HG02642 (cell line): ENCODE data around the gene OSTN.

Experiments
- ATAC-seq: cut with Tn5 transposase; IDR thresholded peaks from one replicate; pipeline ENCODE4 v1.9.1; 2021; ENCODE audit warnings: mild to moderate bottlenecking; ENCODE audit not compliant: unreplicated experiment, poor library complexity

Gene OSTN

DNA sequence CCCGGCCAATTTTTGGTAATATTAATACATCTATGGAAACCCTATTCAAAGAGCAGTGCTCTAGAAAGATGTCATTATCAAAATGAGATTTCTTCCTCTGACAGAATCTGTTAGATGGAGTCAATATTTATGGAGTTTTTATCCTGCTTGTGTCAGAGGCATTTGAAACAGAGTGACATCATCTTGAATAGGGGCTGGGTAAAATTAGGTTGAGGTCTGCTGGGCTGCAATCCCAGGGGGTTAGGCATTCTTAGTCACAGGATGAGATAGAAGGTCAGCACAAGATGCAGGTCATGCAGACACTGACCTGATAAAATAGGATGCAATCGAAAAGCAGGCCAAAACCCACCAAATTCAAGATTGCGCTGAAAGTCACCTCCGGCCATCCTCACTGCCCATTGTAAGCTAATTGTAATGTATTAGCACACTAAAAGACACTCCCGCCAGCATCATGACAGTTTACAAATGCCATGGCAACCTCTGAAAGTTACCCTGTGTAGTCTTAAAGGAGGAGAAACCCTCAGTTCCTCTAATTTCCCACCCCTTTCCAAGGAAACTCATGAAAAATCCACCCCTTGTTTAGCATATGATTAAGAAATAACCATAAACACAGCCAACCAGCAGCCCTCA lies 102.9 kb downstream of the OSTN start:
- no peak for ATAC-seq

DNA sequence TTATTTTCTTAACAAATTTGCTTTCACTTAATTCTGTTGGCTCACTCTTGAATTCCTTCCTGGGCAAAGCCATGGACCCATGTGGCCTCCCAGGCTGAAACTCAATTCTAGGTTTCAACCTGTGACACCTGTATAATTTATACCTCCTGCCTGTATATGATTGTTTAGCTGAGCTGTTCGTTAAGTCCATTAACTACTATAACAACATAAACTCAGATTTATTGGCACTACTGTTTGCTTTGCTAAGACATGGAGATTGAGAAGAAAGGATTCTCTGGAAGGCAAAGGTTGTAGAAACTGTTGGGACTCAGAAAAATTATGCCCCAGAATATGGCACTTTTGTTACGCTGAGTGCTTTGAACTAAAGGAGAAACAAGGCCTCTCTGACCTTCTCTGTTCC lies 103.4 kb downstream of the OSTN start:
- no peak for ATAC-seq

DNA sequence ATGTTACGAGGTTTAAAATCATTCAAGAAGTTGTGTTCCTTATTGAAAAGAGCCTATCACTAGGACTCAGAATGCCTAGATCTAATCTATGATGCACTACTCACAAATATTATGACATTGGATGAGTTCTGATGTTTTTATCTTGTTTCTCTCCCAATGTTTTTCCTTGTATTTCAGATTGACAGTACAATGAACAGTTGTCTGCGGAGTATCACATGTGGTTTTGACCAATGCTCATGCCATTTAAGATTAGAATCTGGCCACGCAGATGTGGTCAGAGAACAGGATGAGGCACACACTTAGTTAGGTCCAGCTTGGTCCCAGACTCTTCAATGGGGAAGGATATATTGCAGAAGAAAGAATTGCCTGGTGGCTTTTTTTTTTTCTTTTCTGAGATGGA lies 104.6 kb downstream of the OSTN start:
- no peak for ATAC-seq

DNA sequence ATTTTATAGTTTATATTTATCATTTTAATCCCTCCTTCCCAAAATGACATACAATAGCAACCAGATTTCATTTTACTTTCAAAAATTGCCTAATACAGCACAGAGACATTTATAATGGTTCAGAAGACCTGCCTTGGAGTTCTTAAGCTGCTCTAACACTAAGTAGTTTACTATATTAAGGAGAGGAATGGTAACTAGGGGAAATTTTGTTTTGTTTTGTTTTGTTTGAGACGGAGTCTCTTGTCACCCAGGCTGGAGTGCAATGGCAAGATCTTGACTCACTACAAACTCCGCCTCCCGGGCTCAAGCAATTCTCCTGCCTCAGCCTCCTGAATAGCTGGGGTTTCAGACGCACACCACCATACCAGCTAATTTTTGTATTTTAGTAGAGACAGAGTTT lies 107.4 kb downstream of the OSTN start:
- ATAC-seq: no peak

DNA sequence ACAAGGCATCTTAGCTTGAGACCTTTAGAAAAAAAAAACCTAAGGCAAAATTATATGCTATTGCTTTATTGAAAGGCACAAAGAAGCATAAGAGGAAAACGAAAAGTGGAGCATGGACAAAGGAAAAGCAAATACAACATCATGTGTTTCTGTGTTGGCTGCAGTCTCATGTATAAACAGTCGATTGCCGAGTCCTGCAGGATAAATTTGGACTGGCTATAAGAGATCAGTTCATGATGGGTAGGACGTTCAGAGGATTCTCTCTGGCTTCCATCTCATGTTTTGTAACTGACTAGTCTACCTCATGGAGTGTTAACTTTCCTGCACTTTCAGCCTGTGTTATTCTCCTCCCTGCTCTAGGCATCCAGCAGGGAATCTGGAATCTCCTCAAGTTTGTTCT lies 108.3 kb downstream of the OSTN start:
- ATAC-seq: no peak

DNA sequence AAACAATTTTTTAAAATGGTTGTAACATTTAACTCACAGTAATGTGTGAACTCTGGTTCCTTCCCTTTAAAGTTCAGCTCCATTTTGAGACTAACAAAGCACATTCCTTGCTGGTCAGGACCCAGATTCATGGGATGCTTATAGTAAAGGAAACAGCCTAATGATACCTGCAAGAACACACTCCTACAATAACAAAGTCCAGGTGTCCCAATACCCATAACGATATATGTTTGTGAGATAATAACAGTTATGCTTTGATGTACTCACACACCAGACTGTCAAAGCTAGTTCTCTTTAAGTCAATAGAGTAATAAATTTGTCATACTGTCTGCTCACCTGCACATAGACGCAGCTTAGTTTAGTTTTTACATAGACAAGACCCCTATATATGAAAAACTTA lies 114.3 kb downstream of the OSTN start:
- no peak for ATAC-seq

DNA sequence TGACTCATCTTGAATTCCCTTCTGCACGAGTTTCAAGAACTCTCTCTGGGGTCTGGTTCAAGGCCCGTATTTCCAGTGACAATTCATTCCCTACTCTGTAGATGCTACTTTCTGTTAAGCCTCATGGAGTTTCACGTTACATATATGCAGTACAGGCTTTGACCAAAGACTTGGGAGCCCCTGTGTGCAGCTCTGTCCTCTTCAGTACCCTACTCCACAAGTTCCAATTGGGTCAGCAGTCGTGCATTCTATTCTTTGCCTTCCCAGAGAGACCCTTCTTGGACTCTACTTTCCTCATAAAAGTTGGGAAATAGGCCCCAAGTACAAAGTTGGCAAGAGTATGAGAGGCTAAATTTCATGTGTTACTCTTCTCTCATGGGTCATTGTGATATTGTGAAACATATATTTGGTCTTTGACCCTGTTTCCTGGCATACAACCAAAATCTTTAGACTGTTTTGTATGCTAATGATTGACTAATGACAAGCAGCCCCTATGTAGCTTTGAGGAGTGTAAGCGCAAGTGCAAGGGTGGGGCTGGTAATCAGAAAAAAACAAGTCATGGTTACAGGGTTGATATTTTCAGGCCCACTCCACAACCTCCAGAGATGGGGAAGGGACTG lies 115.2 kb downstream of the OSTN start:
- ATAC-seq: no peak
